Measurements from ENCODE around the gene TSC2. TPM values are rescaled to one million over a fixed set of nuclear protein-coding genes. Genes with fewer than 3 reads are reported as not detected.
"Not testable (repeated sequence)": the region's sequence is repeated elsewhere in the genome, so short reads cannot be mapped to it uniquely, and the experiment has no call there.

Gene TSC2
- total RNA-seq, 1 donor from 2014 or later = 23.6 TPM

GRCh38 chr16:2009791-2010510 is 37.8 kb upstream of the TSC2 start, which contains the start of gene ZNF598:
ZNF598 (minus strand) TSS chr16:2009821.
- peak; percentile 69 to 92 for DNase-seq (ENCODE audit: low read depth in 2 of 2)

GRCh38 chr16:2011726-2012125 is 36.1 kb upstream of the TSC2 start:
- DNase-seq (ENCODE audit: low read depth in 2 of 2) = not testable (repeated sequence)

- no peak for DNase-seq (ENCODE audit: low read depth in 2 of 2)
These were observed 34.3 kb upstream of the TSC2 start for GRCh38 chr16:2013527-2013926.

- DNase-seq (ENCODE audit: low read depth in 2 of 2) = no peak
These were observed 32.5 kb upstream of the TSC2 start for GRCh38 chr16:2015117-2015946.

- DNase-seq (ENCODE audit: low read depth in 2 of 2) = no peak
These were observed 31.9 kb upstream of the TSC2 start for GRCh38 chr16:2015947-2016208.

GRCh38 chr16:2016407-2016922 is 31.3 kb upstream of the TSC2 start:
- no peak for DNase-seq (ENCODE audit: low read depth in 2 of 2)

GRCh38 chr16:2019518-2019920 is 28.3 kb upstream of the TSC2 start, which contains the start of gene NPW:
NPW (plus strand) TSS chr16:2019785.
- DNase-seq (ENCODE audit: low read depth in 2 of 2) = no peak

GRCh38 chr16:2019921-2020831 is 27.6 kb upstream of the TSC2 start:
- no peak for DNase-seq (ENCODE audit: low read depth in 2 of 2)

- DNase-seq (ENCODE audit: low read depth in 2 of 2) = peak in 1 of 2 donors; percentile 36
These were observed 25.1 kb upstream of the TSC2 start for GRCh38 chr16:2022723-2023091.

GRCh38 chr16:2023092-2024031 is 24.4 kb upstream of the TSC2 start:
- DNase-seq (ENCODE audit: low read depth in 2 of 2) = peak; percentile 69 to 89

GRCh38 chr16:2024032-2024420 is 23.8 kb upstream of the TSC2 start:
- DNase-seq (ENCODE audit: low read depth in 2 of 2) = no peak

- DNase-seq (ENCODE audit: low read depth in 2 of 2) = no peak
These were observed 22.5 kb upstream of the TSC2 start for GRCh38 chr16:2025251-2025650.

- no peak for DNase-seq (ENCODE audit: low read depth in 2 of 2)
These were observed 21.8 kb upstream of the TSC2 start for GRCh38 chr16:2025878-2026460.

GRCh38 chr16:2026461-2027023 is 21.2 kb upstream of the TSC2 start, which contains the start of gene NHERF2:
NHERF2 (plus strand) TSS chr16:2026902; CDS start chr16:2027006, 104 bp downstream.
- DNase-seq (ENCODE audit: low read depth in 2 of 2) = peak in 1 of 2 donors; percentile 52

- DNase-seq (ENCODE audit: low read depth in 2 of 2) = peak in 1 of 2 donors; percentile 66
These were observed 20.5 kb upstream of the TSC2 start for GRCh38 chr16:2027024-2028010.

GRCh38 chr16:2028146-2028545 is 19.6 kb upstream of the TSC2 start:
- no peak for DNase-seq (ENCODE audit: low read depth in 2 of 2)

GRCh38 chr16:2028620-2029220 is 19.1 kb upstream of the TSC2 start:
- no peak for DNase-seq (ENCODE audit: low read depth in 2 of 2)

GRCh38 chr16:2029350-2029749 is 18.4 kb upstream of the TSC2 start:
- DNase-seq (ENCODE audit: low read depth in 2 of 2) = no peak

Measured in dermis microvascular lymphatic vessel endothelial cell (primary cell).